ENCODE data around the gene FXYD1.

The FXYD1 gene

GRCh38 chr19:35156673-35157014 lies 18.0 kb downstream of the FXYD1 start:
- Histone ChIP-seq H3K27me3 (ENCODE audit: insufficient read depth, poor library complexity, severe bottlenecking) (no peaks in the 10 kb centered on the region), H3K4me3 (replicated peaks; ENCODE audit: insufficient read depth, low read length) (no peak overlapping the region), H3K27ac (replicated peaks) (no peak overlapping the region)
- no peak for DNase-seq (ENCODE audit: low read depth in 1 of 2, low spot score in 1 of 2)
- TF ChIP-seq GABPA (IDR thresholded peaks at IDR 0.05; ENCODE audit: low read depth) (no peak), SPI1 (IDR thresholded peaks at IDR 0.05; ENCODE audit: borderline replicate concordance, low read depth) (no peak), CTCF (IDR thresholded peaks at IDR 0.05; ENCODE audit: insufficient read depth, low read length) (no peak), REST (IDR thresholded peaks at IDR 0.05; ENCODE audit: insufficient replicate concordance, low read depth) (no peak)

- no peak for TF ChIP-seq SPI1 (IDR thresholded peaks at IDR 0.05; ENCODE audit: borderline replicate concordance, low read depth)
- no peak for TF ChIP-seq POLR2AphosphoS5 (IDR thresholded peaks at IDR 0.05; ENCODE audit: low read depth)
- no peak for TF ChIP-seq GABPA (IDR thresholded peaks at IDR 0.05; ENCODE audit: low read depth)
- TF ChIP-seq CTCF (IDR thresholded peaks at IDR 0.05; ENCODE audit: insufficient read depth, low read length), result no peak
- no peak for TF ChIP-seq REST (IDR thresholded peaks at IDR 0.05; ENCODE audit: insufficient replicate concordance, low read depth)
- no peak for DNase-seq (ENCODE audit: low read depth in 1 of 2, low spot score in 1 of 2)
- no peak overlapping the region for H3K4me3 ChIP-seq (replicated peaks; ENCODE audit: insufficient read depth, low read length)
- no peaks in the 10 kb centered on the region for H3K27me3 ChIP-seq (ENCODE audit: insufficient read depth, poor library complexity, severe bottlenecking)
- no peak overlapping the region for H3K27ac ChIP-seq (replicated peaks)
These were observed 18.8 kb downstream of the FXYD1 start for GRCh38 chr19:35157431-35157830.

GRCh38 chr19:35159606-35160005 lies 21.0 kb downstream of the FXYD1 start:
- no peak overlapping the region for H3K4me3 ChIP-seq (replicated peaks; ENCODE audit: insufficient read depth, low read length)
- H3K27me3 ChIP-seq (ENCODE audit: insufficient read depth, poor library complexity, severe bottlenecking), result no peaks in the 10 kb centered on the region
- DNase-seq (ENCODE audit: low read depth in 1 of 2, low spot score in 1 of 2), result no peak
- TF ChIP-seq GABPA (IDR thresholded peaks at IDR 0.05; ENCODE audit: low read depth), result no peak
- TF ChIP-seq CTCF (IDR thresholded peaks at IDR 0.05; ENCODE audit: insufficient read depth, low read length), result no peak
- TF ChIP-seq SPI1 (IDR thresholded peaks at IDR 0.05; ENCODE audit: borderline replicate concordance, low read depth), result no peak
- TF ChIP-seq POLR2AphosphoS5 (IDR thresholded peaks at IDR 0.05; ENCODE audit: low read depth), result no peak
- TF ChIP-seq REST (IDR thresholded peaks at IDR 0.05; ENCODE audit: insufficient replicate concordance, low read depth), result no peak
- no peak overlapping the region for H3K27ac ChIP-seq (replicated peaks)
